ENCODE measurements around the gene POTEH.
"Not testable (repeated sequence)": the region's sequence is repeated elsewhere in the genome, so short reads cannot be mapped to it uniquely, and the experiment has no call there.

DNA sequence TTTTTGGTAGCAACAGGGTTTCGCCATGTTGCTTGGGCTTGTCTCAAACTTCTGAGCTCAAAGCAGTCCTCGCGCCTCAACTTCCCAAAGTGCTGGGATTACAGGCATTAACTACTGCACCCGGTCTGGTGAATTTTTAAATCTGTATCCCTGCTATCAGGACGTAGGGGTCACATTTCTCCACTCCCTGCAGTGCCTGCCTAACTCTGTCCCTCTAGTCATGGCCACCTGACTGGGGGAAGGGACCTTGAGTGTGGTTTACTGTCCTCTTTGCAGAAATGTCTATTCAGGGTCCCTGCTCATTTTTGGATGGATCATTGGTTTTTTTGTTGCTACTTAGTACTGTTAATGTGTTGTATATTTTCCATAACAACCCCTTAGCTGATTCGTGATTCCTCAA, 37.1 kb upstream of the POTEH start:
- not testable (repeated sequence) for TF ChIP-seq EP300, POLR2A, POLR2AphosphoS5 (IDR thresholded peaks at IDR 0.05)
- TF ChIP-seq, protein P1, sequence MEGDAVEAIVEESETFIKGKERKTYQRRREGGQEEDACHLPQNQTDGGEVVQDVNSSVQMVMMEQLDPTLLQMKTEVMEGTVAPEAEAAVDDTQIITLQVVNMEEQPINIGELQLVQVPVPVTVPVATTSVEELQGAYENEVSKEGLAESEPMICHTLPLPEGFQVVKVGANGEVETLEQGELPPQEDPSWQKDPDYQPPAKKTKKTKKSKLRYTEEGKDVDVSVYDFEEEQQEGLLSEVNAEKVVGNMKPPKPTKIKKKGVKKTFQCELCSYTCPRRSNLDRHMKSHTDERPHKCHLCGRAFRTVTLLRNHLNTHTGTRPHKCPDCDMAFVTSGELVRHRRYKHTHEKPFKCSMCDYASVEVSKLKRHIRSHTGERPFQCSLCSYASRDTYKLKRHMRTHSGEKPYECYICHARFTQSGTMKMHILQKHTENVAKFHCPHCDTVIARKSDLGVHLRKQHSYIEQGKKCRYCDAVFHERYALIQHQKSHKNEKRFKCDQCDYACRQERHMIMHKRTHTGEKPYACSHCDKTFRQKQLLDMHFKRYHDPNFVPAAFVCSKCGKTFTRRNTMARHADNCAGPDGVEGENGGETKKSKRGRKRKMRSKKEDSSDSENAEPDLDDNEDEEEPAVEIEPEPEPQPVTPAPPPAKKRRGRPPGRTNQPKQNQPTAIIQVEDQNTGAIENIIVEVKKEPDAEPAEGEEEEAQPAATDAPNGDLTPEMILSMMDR (IDR thresholded peaks at IDR 0.05) = not testable (repeated sequence)
